GM03348 (cell line): ENCODE data around the gene MS4A10.
"Not testable (repeated sequence)": the region's sequence is repeated elsewhere in the genome, so short reads cannot be mapped to it uniquely, and the experiment has no call there.

Experiments used
- DNase-seq: peaks from one replicate; pipeline ENCODE4 v3.0.0; 2012; ENCODE audit warnings: low spot score

MS4A10 gene

DNA sequence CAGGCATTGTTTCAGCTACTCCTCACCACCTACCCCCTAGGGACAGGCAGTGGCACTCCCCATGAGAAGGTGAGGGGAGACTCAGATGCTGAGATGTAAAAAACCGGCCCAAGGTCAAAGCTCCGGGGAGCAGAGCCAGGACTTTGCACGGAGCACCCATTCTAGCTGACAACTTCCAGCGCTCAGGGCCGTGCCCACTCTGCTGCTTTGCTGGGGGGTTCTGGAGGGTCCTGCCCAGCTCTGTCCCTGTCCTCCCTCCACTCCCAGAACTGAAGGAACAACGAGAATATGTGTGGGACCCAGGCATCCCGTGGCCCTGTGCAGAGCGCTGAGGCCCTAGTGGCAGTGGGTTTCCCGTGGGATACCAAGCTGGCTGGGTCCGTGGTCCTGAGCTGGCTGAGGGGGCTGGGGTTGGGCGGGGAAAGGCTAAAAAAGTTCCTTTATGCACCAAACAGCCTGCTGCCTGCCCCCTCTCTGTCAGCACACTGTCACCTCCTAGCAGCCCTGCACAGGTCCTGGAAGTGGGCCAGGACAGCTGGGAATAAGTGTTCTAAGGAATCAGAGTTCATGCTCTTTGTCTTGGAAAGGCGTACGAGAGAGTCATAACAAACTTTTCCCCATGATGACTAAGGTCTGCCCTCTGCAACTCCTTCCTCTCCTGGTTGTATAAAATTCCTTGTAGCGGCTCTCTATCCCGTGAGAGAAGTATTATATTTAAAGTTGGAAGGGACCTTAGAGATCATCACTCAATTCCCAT, 1.9 kb downstream of the MS4A10 start:
- peak; percentile 51 for DNase-seq

- DNase-seq = no peak
These were observed 3.4 kb downstream of the MS4A10 start for GRCh38 chr11:60788401-60789125.

DNA sequence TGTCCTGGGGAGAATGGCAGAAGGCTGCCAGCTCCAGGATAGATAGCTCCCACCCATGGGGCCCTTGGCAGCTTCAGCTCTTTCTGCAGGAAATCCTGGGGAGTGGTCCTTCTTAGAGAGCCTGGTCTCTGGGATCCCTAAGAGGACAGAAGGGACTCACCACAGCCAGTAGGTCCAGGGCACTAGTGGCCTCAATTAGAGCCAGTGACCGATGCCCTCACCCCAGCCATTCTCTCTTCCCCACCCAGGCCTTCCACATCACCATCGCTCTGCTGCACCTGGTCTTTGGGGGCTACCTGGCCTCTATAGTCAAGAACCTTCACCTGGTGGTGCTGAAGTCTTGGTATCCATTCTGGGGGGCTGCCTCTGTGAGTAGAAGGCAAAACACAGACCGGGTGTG, 5.6 kb downstream of the MS4A10 start:
- DNase-seq = no peak

DNA sequence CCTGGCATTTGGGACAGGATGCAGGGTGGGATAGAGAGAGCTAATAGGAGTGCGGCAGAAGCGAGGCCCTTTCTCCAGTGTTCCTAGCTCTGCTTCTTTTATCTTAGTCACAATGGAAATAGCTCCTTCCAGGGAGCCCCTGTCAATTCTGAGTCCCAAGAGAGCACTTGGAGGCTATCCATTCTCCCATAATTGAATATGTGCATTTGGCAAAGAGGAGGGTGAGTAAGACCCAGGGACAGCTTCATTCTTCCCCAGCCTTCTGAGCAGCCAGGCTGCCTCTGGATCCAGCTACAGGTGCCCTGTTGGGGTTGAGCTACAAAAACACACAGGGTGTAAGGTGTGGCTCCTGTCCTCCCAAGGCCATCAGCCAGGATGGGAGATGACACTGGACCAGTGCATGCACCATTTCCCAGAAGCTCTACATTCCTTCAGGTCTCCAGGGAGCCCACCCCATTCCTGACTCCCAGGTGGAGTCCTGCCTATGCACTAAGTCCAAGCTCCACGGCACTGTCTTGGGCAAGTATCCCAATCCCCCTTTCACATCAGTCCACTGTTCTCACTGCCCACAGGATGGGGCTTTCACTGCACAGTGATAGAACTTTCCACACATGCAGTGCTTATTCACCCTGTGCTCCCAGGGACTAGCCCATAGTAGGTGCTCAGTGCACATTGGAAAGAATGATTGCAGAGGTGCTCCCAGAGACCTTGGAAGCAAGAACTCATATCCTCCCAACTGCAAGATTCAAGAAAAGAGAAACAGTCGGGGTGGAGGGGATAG, 6.2 kb downstream of the MS4A10 start:
- no peak for DNase-seq

- no peak for DNase-seq
These were observed 7.4 kb downstream of the MS4A10 start for GRCh38 chr11:60792521-60792920.

DNA sequence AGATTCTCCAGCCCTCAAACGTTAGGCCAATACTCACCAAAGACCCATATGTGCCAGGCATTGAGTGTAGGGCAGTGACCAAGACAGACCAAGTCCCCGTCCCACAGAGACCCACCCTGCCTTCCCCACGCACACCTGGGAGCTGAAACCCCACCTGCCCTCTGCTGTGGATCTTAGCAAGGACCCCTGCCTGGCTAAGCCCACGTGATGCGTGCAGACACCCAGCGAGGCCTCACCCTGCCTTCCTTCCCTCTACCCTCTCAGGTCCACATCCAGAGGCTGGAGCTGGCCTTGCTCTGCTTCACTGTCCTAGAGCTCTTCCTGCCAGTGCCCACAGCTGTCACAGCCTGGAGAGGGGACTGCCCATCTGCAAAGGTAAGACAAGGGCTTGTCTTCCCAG, 10.2 kb downstream of the MS4A10 start:
- no peak for DNase-seq

- DNase-seq = no peak
These were observed 12.9 kb downstream of the MS4A10 start for GRCh38 chr11:60797846-60798630.

- no peak for DNase-seq
These were observed 13.5 kb downstream of the MS4A10 start for GRCh38 chr11:60798631-60799030.

DNA sequence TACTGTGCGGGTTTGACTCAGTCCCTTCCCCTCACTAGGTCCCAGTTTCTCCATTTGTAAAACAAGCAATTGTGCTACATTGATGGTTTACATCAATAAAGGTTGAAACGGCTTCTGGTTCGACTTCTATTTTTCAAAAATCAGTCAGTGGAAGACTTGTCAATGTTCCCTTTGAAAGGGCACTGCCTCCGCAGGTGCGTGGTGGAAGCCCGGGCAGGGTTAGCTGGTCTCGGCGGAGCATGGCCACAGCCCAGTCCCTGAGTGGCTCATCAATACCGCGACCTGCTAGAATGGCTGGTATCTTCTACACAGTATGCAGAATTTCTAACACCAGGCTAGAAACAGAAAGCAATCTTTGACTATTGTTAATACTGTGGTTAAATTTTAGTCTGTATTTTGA, 16.1 kb downstream of the MS4A10 start:
- no peak for DNase-seq

- no peak for DNase-seq
These were observed 18.3 kb downstream of the MS4A10 start for GRCh38 chr11:60803273-60803936.

DNA sequence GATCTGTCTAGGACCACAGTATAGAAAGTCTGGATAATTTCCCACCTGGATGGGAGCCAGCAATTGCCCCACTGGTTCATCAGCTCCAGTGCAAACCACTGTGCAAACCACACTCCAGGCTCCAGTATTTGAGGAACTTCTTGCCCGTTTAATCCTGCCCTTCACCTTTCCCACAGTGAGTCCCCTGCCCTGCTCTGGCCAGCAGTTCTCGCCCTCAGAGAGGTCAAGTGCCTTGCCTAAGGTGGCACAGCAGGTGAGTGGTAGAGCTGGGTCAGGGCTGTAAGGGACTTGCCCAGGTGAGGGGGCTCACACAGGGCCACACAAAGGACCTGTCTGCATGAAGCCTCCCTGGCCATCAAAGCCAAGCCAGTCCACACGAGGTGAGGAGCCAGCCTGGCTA, 24.1 kb downstream of the MS4A10 start:
- DNase-seq = no peak

DNA sequence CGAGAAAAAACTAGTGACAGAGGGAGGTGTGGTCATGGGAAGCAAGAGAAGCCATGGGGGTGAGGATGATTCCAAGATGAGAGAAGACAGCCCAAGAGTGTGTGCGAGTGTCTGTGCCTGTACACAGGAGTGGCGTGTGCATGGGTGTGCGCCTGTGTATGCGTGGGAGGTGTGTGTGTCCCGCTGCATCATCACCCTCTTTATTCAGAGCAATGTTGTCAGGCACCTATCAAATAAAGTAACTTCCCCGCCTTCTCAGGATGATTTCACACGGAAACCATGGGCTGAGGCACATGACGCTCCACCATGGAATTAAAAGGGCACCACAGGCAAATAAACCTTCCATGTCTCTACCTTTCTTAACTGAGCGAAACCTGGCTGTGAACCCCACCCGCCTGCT, 24.6 kb downstream of the MS4A10 start:
- DNase-seq = no peak

DNA sequence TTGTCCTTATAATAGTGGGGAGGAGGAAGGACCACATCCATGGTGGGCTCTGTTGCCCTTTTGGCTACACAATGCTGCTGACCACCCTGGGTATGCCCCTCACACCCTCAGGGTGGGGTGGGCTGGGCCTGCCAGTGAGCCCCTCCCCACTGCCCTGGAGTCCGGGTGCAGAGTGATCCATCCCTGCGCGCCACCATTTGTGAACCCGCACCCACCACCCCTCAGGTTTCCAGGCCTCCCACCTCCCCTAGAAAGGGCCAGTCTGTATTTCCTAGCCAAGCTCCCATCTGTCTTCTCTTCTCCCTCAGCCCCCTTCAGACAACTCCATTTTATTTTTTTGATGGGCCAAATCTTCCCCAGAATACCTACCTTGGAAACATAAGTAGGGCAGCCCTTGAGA, 25.0 kb downstream of the MS4A10 start:
- no peak for DNase-seq

GRCh38 chr11:60810569-60810968, 25.4 kb downstream of the MS4A10 start:
- DNase-seq = no peak

- no peak for DNase-seq
These were observed 28.2 kb downstream of the MS4A10 start for GRCh38 chr11:60813324-60813723.

- no peak for DNase-seq
These were observed 29.0 kb downstream of the MS4A10 start for GRCh38 chr11:60814112-60814511.

- no peak for DNase-seq
These were observed 31.5 kb downstream of the MS4A10 start for GRCh38 chr11:60816590-60817157.

DNA sequence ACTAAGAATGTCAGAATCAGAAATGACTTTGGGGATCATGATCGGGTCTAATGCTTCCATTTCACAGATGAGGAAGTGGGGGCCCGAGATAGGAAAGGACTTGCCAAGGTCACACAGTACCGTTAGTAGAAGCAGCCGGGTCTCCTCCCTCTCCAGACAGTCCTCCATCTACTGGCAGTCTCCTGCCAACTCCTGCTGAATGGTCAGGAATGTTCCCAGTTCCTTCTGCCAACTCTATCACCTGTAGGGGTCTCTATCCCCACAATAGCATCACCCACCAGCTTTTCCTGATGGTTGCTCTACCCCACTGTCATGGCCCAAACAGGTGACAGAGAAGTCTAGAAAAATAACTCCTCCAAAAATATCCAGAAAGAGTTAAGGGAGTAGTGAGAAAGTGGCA, 32.9 kb downstream of the MS4A10 start:
- no peak for DNase-seq

DNA sequence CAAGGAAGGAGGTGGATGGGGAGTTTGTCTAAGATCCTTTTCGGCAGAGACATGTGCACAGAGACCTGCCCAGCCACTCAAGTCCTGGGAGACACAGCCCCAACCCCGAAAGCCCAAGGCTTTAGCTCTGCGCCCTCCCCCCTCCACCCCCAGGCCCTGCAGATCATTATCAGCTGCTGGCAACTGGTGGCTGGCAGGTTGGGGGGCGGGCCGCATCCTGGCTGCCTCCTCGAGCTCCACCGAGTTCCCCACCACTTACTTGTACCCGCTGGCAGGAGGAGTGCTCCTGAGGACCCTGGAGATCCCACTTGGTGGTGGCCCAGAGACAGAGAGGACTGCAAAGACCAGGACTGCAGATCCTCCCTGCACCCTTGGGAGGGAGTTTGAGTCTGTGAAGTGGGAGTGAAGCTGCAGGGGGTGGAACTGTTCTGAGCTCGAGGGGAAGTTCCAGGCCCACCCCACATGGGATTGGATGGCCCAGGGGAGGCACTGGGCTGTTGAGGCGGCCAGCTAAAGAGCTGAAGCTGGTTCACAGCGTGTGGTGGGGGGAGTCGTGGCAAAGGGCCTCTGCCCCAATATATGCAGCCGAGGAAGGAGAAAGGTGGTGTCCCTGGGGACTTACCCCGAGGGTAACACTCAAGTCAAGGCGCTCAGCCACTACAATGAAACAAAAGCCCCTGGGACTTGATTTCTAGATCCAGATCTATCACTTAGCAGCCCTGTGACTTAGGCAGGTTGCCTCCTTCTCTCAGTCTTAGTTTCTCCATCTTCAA, 36.9 kb downstream of the MS4A10 start:
- no peak for DNase-seq

- DNase-seq = not testable (repeated sequence)
These were observed 38.7 kb downstream of the MS4A10 start for GRCh38 chr11:60823745-60824306.
